Astrocyte of the spinal cord (primary cell): ENCODE results near the gene PKIB.
"Not testable (repeated sequence)": the region's sequence is repeated elsewhere in the genome, so short reads cannot be mapped to it uniquely, and the experiment has no call there.

Experiments
- DNase-seq: peaks from one replicate; pipeline ENCODE4 v3.0.0; 2011; ENCODE audit warnings: low read depth, low spot score
- H3K4me3 ChIP-seq: 2 replicates; pipeline ENCODE4 v1.5.1; 2011; ENCODE audit warnings: low read depth, mild to moderate bottlenecking, low read length, moderate library complexity
- in situ Hi-C: cut with HindIII; loops from 2 replicates; pipeline ENCODE4 v1.10.0; 2017; ENCODE audit warnings: low sequenced_read_pairs
- TF ChIP-seq, protein P1 (sequence below): IDR thresholded peaks from 2 replicates; pipeline ENCODE4 v1.5.1; 2012; ENCODE audit warnings: low read depth, mild to moderate bottlenecking, low read length, inconsistent platforms

PKIB gene

DNA sequence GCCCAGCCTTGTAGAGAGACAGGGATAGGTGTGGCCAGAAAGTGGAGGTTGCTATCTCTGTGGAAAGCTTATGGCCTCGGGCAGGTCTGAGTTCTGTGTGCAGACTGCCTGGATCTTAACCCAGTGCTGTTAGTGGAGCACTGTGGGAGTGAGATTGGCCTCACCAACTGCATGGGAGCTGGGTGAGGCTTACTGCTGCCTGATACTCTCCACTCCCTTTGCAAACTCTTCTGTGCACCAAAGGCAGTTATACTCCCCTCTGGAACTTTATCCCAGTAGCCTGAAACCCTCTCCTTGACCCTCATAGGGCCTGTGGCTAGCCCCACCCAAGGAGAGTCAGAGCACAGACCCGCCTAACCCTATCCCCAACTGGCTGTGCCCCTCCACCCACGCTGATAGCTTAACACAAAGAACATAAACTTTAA, 41.4 kb upstream of the PKIB start:
- DNase-seq, result no peak
- no peak overlapping the region for H3K4me3 ChIP-seq
- in situ Hi-C loops, result no loop called here
- TF ChIP-seq, protein P1, sequence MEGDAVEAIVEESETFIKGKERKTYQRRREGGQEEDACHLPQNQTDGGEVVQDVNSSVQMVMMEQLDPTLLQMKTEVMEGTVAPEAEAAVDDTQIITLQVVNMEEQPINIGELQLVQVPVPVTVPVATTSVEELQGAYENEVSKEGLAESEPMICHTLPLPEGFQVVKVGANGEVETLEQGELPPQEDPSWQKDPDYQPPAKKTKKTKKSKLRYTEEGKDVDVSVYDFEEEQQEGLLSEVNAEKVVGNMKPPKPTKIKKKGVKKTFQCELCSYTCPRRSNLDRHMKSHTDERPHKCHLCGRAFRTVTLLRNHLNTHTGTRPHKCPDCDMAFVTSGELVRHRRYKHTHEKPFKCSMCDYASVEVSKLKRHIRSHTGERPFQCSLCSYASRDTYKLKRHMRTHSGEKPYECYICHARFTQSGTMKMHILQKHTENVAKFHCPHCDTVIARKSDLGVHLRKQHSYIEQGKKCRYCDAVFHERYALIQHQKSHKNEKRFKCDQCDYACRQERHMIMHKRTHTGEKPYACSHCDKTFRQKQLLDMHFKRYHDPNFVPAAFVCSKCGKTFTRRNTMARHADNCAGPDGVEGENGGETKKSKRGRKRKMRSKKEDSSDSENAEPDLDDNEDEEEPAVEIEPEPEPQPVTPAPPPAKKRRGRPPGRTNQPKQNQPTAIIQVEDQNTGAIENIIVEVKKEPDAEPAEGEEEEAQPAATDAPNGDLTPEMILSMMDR, result no peak

DNA sequence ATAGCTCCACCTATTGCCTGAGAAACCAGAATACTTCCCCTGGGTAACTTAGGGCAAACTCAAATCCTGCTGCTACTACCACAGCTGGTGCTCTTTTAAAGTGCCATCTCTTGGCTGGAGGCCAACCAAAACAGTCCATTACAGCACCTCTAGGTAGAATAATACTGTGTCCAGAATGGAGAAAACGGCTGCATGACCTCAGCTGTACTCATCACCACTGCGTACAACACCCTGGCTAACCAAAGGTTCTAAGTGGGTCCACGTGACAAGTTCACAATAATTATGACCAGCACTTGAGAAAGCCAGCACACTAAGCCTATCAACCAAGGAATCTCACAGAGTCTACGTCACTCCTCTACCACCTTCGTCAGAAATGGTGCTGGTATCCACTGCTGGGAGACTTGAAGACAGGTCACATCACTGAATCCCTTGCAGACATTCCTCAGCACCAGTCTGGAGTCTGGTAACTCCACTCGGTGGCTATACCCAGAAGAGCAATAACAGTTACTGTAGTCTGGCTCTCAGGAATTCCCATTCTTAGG, 40.9 kb upstream of the PKIB start:
- no peak for DNase-seq
- in situ Hi-C loops, result no loop called here
- TF ChIP-seq, protein P1, result no peak
- no peak overlapping the region for H3K4me3 ChIP-seq

DNA sequence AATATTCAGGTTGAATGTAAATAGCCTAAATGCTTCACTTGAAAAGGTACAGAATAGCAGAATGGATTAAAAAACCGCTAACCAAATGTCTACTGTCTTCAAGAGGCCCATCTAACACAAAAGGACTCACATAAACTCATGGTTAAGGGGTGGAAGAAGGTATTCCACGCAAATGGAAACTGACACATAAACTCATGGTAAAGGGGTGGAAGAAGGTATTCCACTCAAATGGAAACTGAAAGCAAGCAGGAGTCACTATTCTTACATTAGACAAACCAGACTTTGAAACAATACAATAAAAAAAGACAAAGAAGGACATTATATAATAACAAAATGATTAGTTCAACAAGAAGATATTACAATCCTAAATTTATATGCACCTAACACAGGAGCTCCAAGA, 38.3 kb upstream of the PKIB start:
- H3K4me3 ChIP-seq, result no peak overlapping the region
- in situ Hi-C loops, result no loop called here
- no peak for DNase-seq
- TF ChIP-seq, protein P1, result no peak

DNA sequence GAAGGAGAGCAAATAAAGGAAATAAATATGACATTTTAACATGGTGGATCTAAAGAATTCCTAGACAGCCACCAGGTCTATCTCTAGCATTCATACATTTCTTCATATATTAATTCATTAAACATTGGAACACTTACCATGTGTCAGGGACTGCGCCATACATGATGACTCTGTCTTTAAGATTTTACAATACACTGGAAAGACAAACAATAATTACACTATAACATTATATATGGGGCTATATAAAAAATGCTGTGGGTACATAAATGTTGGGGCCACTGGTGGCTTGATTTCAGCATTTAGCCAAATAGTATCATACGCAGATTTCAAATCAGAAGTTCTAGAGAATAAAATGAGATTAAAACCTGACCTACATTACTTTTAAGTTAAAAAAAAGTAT, 33.3 kb upstream of the PKIB start:
- TF ChIP-seq, protein P1, result no peak
- DNase-seq, result no peak
- in situ Hi-C loops, result no loop called here
- H3K4me3 ChIP-seq, result no peak overlapping the region

DNA sequence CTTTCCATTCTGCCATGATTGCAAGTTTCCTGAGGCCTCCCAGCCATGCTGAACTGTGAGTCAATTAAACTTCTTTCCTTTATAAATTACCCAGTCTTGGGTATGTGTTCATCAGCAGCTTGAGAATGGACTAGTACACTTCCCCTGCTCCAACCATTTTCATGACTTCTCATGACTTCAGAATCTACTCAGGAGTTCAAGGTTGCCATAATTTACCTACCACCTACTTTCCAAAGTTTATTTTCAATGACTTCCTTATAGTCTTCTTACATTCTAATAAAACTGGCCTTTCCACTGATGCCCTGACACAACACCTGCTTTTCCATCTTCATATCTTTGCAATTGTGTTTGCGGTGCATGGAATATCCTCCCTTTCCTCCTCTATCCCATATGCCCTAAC, 31.2 kb upstream of the PKIB start:
- in situ Hi-C loops, result no loop called here
- TF ChIP-seq, protein P1, result no peak
- DNase-seq, result no peak
- no peak overlapping the region for H3K4me3 ChIP-seq

DNA sequence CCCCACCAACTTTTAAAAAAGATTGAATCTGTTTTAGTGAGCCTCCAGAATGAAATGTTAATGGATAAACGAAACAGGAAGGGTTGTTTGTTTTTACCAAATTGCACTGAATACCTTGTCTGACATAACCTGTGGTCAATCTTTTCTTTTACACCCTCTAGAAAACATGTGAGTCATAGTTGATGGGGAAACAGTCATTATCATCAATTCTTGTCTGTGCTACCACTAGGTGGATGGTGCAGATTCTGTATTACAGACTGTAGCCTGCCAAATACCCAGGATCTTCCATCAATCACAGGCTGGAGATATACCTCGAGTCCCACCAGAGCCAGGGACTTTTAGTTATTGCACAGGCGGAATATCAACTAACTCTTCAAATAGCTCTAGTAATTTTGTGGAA, 29.5 kb upstream of the PKIB start:
- no peak overlapping the region for H3K4me3 ChIP-seq
- DNase-seq, result no peak
- TF ChIP-seq, protein P1, result no peak
- in situ Hi-C loops, result no loop called here

DNA sequence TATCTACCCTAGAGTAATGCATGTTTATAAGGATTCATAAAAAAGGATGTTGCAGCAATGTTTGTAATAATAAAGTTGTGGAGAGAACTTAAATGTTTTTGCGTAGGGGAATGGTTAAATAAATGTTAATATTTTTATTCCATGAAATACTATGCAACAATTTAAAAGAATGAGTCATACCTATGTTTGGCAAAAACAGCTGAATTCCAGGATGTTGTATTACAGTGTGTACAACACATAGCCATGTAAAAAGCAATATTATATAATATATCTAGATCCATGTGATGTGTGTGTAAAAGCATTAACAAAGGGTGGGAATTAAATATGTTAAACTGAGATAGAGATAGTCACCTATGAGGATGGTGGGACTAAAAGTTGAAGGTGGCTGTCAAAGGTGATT, 21.1 kb upstream of the PKIB start:
- no peak overlapping the region for H3K4me3 ChIP-seq
- TF ChIP-seq, protein P1, result no peak
- DNase-seq, result no peak
- in situ Hi-C loops, result no loop called here

DNA sequence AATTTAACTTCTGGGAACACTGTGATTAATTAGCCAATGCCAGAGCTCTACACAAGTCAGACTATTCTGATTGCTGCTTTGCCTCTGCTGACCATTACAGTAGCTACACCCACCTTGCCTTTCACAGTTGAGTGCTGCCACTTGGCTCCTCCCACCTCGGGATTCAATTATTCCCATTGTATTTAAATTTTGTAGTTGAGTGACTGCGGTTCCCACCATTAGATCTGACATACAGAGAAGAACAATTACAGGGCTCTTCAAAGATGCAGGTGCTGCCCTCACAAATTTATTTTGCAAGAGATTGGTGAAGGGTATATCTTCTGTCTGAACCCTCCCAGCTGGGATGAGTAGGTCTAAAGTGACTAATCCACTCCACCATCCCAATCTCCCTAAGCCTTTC, 11.9 kb upstream of the PKIB start:
- H3K4me3 ChIP-seq, in situ Hi-C loops, DNase-seq: not testable (repeated sequence)
